Subcutaneous adipose tissue (tissue), 4 donors: ENCODE data around the gene PGAM5. TPM values are rescaled to one million over a fixed set of nuclear protein-coding genes. Genes with fewer than 3 reads are reported as not detected.

Experiments used
- small RNA-seq: library from RNA; depleted of rRNA; stranded (forward); fragments of <200 nt; gene quantifications from one replicate; pipeline ENCODE3, GENCODE V24; 2016
- total RNA-seq, 4 donors: library from RNA; depleted of rRNA; stranded (reverse); fragments of >200 nt; gene quantifications; one replicate each; pipeline ENCODE4 v1.1.0, GENCODE V29; 2016
- TF ChIP-seq, protein P1 (sequence below): fragments of 450-650 bp; IDR thresholded peaks from one replicate; pipeline ENCODE4 v1.5.1; 2016; ENCODE audit warnings: low read depth, mild to moderate bottlenecking, control low read depth, antibody characterized with exemption, moderate library complexity

Gene PGAM5
- total RNA-seq, 4 donors from 2014 or later: 7.3 to 12.1 (median 10.6) TPM

GRCh38 chr12:132766380-132767085 is 55.9 kb downstream of the PGAM5 start:
- TF ChIP-seq, protein P1, sequence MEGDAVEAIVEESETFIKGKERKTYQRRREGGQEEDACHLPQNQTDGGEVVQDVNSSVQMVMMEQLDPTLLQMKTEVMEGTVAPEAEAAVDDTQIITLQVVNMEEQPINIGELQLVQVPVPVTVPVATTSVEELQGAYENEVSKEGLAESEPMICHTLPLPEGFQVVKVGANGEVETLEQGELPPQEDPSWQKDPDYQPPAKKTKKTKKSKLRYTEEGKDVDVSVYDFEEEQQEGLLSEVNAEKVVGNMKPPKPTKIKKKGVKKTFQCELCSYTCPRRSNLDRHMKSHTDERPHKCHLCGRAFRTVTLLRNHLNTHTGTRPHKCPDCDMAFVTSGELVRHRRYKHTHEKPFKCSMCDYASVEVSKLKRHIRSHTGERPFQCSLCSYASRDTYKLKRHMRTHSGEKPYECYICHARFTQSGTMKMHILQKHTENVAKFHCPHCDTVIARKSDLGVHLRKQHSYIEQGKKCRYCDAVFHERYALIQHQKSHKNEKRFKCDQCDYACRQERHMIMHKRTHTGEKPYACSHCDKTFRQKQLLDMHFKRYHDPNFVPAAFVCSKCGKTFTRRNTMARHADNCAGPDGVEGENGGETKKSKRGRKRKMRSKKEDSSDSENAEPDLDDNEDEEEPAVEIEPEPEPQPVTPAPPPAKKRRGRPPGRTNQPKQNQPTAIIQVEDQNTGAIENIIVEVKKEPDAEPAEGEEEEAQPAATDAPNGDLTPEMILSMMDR: no peak

DNA sequence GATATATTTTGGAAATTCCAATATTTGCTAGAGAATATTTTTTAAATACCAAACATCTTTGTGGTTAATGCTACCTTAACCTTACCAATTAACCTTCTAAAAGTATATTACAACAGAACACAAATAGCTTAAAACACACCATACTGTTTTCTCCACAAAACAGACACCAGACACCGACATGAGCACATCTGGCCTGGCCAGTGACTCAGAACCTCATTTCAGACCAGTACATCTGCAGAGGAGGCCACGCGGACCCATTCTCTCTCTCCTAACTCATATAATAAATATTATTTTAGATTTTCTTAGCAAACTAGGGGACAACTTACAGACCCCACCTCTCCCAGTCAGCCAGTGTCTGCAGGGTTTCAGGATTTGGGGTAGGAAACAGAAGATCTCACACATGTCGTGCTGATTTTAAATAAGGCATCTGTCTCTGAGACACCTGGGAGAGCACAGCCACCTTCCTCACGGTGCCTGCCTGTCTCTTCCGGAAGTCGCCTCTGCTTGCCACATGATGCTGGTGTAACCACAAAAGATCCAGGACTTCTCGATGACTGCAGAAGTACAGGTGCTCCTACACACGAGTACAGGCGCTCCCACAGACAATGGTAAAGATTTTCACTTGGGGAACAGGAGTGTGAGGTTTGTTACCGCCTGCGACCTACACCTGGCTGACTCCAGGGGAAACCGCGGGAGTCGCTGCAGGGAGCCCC is 60.6 kb downstream of the PGAM5 start:
- TF ChIP-seq, protein P1: no peak

Small RNA genes lying within 50 kb of the gene (small RNA-seq; reads per million reads assigned to genes)
- not detected for gene RNA5SP379

Other genes starting within 250 kb of the PGAM5 start
- 1 to 10 TPM; 2.4 to 8.5 (median 5.0) TPM for gene FBRSL1, start 220.7 kb upstream of the PGAM5 start, total RNA-seq
- gene LRCOL1, start 100.3 kb upstream of the PGAM5 start, total RNA-seq: 1 to 10 TPM in 1 of 4 donors, not detected in 3; 2.1 TPM
- not detected for gene P2RX2, start 92.1 kb upstream of the PGAM5 start, total RNA-seq
- gene POLE, start 23.5 kb upstream of the PGAM5 start, total RNA-seq: 10 to 100 TPM; 28.2 to 98.5 (median 30.0) TPM
- 10 to 100 TPM; 22.8 to 87.0 (median 40.3) TPM for gene PXMP2, start 23.3 kb upstream of the PGAM5 start, total RNA-seq
- 10 to 100 TPM; 66.0 to 77.2 (median 75.4) TPM for gene ANKLE2, start 51.0 kb downstream of the PGAM5 start, total RNA-seq
- gene GOLGA3, start 118.0 kb downstream of the PGAM5 start, total RNA-seq: 10 to 100 TPM; 45.9 to 86.8 (median 60.4) TPM
- 10 to 100 TPM; 25.5 to 38.6 (median 30.4) TPM for gene CHFR, start 176.8 kb downstream of the PGAM5 start, total RNA-seq
- 10 to 100 TPM in 2 of 4 donors, 1 to 10 TPM in 2; 5.1 to 13.9 (median 10.3) TPM for gene ZNF605, start 245.5 kb downstream of the PGAM5 start, total RNA-seq